ENCODE measurements around the gene SPAST.
"Not testable (repeated sequence)": the region's sequence is repeated elsewhere in the genome, so short reads cannot be mapped to it uniquely, and the experiment has no call there.

SPAST gene

GRCh38 chr2:32063310-32064020 is at the start of gene SPAST:
SPAST (plus strand) TSS chr2:32063556; CDS start chr2:32063832, 276 bp downstream.
- peak; percentile 99 for DNase-seq

- DNase-seq: not testable (repeated sequence)
Observed at GRCh38 chr2:32018789-32019482, 44.4 kb upstream of the SPAST start.

GRCh38 chr2:32034198-32034887 is 29.0 kb upstream of the SPAST start:
- DNase-seq: not testable (repeated sequence)

GRCh38 chr2:32039447-32040219 is 23.7 kb upstream of the SPAST start, which contains the start of gene DPY30:
DPY30 (minus strand) TSS chr2:32039805; CDS start chr2:32039456, 349 bp downstream.
- peak; percentile 96 for DNase-seq

- DNase-seq: no peak
Observed at GRCh38 chr2:32043561-32043960, 19.8 kb upstream of the SPAST start.

- no peak for DNase-seq
Observed at GRCh38 chr2:32051836-32052439, 11.4 kb upstream of the SPAST start.

GRCh38 chr2:32054583-32054982 is 8.8 kb upstream of the SPAST start:
- DNase-seq: not testable (repeated sequence)

- DNase-seq: no peak
Observed at GRCh38 chr2:32058130-32058529, 5.2 kb upstream of the SPAST start.

GRCh38 chr2:32060266-32060665 is 3.1 kb upstream of the SPAST start:
- DNase-seq: no peak

GRCh38 chr2:32061430-32061829 is 1.9 kb upstream of the SPAST start:
- no peak for DNase-seq

GRCh38 chr2:32061973-32062861 is 1.1 kb upstream of the SPAST start:
- no peak for DNase-seq

- DNase-seq: no peak
Observed at GRCh38 chr2:32064021-32064601, 755 bp downstream of the SPAST start.

- no peak for DNase-seq
Observed at GRCh38 chr2:32064713-32065112, 1.4 kb downstream of the SPAST start.

- DNase-seq: no peak
Observed at GRCh38 chr2:32067549-32067948, 4.2 kb downstream of the SPAST start.

GRCh38 chr2:32074134-32074506 is 10.8 kb downstream of the SPAST start:
- no peak for DNase-seq

GRCh38 chr2:32095671-32096070 is 32.3 kb downstream of the SPAST start:
- no peak for DNase-seq

GRCh38 chr2:32108111-32108510 is 44.8 kb downstream of the SPAST start:
- no peak for DNase-seq

- DNase-seq: no peak
Observed at GRCh38 chr2:32118055-32118454, 54.7 kb downstream of the SPAST start.

- DNase-seq: no peak
Observed at GRCh38 chr2:32119161-32119560, 55.8 kb downstream of the SPAST start.

GRCh38 chr2:32124660-32125059 is 61.3 kb downstream of the SPAST start:
- DNase-seq: no peak

GRCh38 chr2:32128636-32129035 is 65.3 kb downstream of the SPAST start:
- DNase-seq: no peak

Measured in activated effector memory CD4-positive, alpha-beta T cell treated with anti-CD3 and anti-CD28 coated beads, Interleukin-2, amount 50 U/mL, for 16 hours (primary cell).